CD14-positive monocyte (primary cell): Measurements from ENCODE around the gene IMPA2. TPM values are rescaled to one million over a fixed set of nuclear protein-coding genes. Genes with fewer than 3 reads are reported as not detected.

Experiments used
- DNase-seq, 3 donors: peaks; one replicate each; pipeline ENCODE4 v3.0.0-alpha.2; 2011 to 2022
- H2AFZ ChIP-seq: 2 replicates; pipeline ENCODE4 v1.6.0; 2012; ENCODE audit warnings: mild to moderate bottlenecking, low read depth, low read length, inconsistent platforms; ENCODE audit not compliant: insufficient read depth, poor library complexity, severe bottlenecking
- H3K27ac ChIP-seq, 2 donors: 1 replicate in 1 of 2; 2 replicates in 1 of 2; pipeline ENCODE4 v1.5.1; 2012 to 2013; ENCODE audit warnings: low read length in 2 of 2, control low read depth in 1 of 2, inconsistent platforms in 1 of 2, low read depth in 1 of 2, mild to moderate bottlenecking in 1 of 2
- H3K27me3 ChIP-seq, 2 donors: one replicate each; pipeline versions ENCODE4 v1.6.0 to v1.6.1; 2011 to 2013; ENCODE audit warnings: low read length in 2 of 2; ENCODE audit not compliant: control insufficient read depth in 2 of 2, insufficient read depth in 2 of 2
- H3K36me3 ChIP-seq, 2 donors: replicated peaks in 1 of 2; 1 replicate in 1 of 2; 2 replicates in 1 of 2; pipeline versions ENCODE4 v1.5.1 to v1.6.1; 2012 to 2013; ENCODE audit warnings: low read length in 2 of 2, control low read depth in 1 of 2, inconsistent platforms in 1 of 2, mild to moderate bottlenecking in 1 of 2; ENCODE audit not compliant: insufficient read depth in 2 of 2, control insufficient read depth in 1 of 2
- H3K4me1 ChIP-seq, 2 donors: 1 replicate in 1 of 2; 2 replicates in 1 of 2; pipeline versions ENCODE4 v1.5.1 to v1.6.1; 2012 to 2013; ENCODE audit warnings: low read length in 2 of 2, control low read depth in 1 of 2, inconsistent platforms in 1 of 2, mild to moderate bottlenecking in 1 of 2, moderate library complexity in 1 of 2; ENCODE audit not compliant: insufficient read depth in 2 of 2, control insufficient read depth in 1 of 2
- H3K4me2 ChIP-seq: replicated peaks from 2 replicates; pipeline ENCODE3; 2012; ENCODE audit warnings: low read length, moderate library complexity, mild to moderate bottlenecking; ENCODE audit not compliant: poor library complexity, severe bottlenecking; ENCODE audit errors: extremely low read depth
- H3K4me3 ChIP-seq, 3 experiments: fragments of 200-600 bp in 1 of 3; sonication (generic) in 1 of 3; replicated peaks in 1 of 3; 1 replicate in 2 of 3; 2 replicates in 1 of 3; pipeline ENCODE4 v1.5.1; 2011 to 2013; ENCODE audit warnings: low read length in 3 of 3, mild to moderate bottlenecking in 3 of 3, control low read depth in 2 of 3, low read depth in 2 of 3, inconsistent platforms in 1 of 3, moderate library complexity in 1 of 3
- H3K79me2 ChIP-seq: 2 replicates; pipeline ENCODE4 v1.6.0; 2012; ENCODE audit warnings: mild to moderate bottlenecking, control low read depth, inconsistent platforms, low read length, moderate library complexity; ENCODE audit not compliant: insufficient read depth
- H3K9ac ChIP-seq: 2 replicates; pipeline ENCODE4 v1.6.0; 2017; ENCODE audit warnings: low read length, mild to moderate bottlenecking; ENCODE audit not compliant: insufficient read depth, poor library complexity, severe bottlenecking
- H3K9me3 ChIP-seq, 2 donors: replicated peaks in 1 of 2; 1 replicate in 1 of 2; 2 replicates in 1 of 2; pipeline versions ENCODE4 v1.5.1 to v1.6.1; 2012 to 2013; ENCODE audit warnings: low read length in 2 of 2, control low read depth in 1 of 2; ENCODE audit not compliant: control insufficient read depth in 1 of 2, insufficient read depth in 1 of 2
- H4K20me1 ChIP-seq: 2 replicates; pipeline ENCODE4 v1.6.0; 2012; ENCODE audit warnings: mild to moderate bottlenecking, low read length, control low read depth, moderate library complexity; ENCODE audit not compliant: insufficient read depth
- H3K27ac Mint-ChIP-seq, 7 donors: one replicate each; pipeline ENCODE4 v1.8.0; 2020; ENCODE audit warnings: mild to moderate bottlenecking in 7 of 7, mixed read lengths in 7 of 7, moderate library complexity in 6 of 7, inconsistent platforms in 2 of 7
- H3K27me3 Mint-ChIP-seq, 3 donors: one replicate each; pipeline ENCODE4 v1.8.0; 2021 to 2022; ENCODE audit warnings: low read depth in 3 of 3, mild to moderate bottlenecking in 3 of 3, mixed read lengths in 3 of 3, moderate library complexity in 3 of 3, inconsistent platforms in 1 of 3
- H3K36me3 Mint-ChIP-seq, 2 donors: one replicate each; pipeline ENCODE4 v1.8.0; 2020; ENCODE audit warnings: mixed read lengths in 2 of 2, inconsistent platforms in 1 of 2, mild to moderate bottlenecking in 1 of 2
- H3K4me1 Mint-ChIP-seq: one replicate; pipeline ENCODE4 v1.8.0; 2020; ENCODE audit warnings: mild to moderate bottlenecking, mixed read lengths
- H3K4me3 Mint-ChIP-seq, 2 donors: one replicate each; pipeline ENCODE4 v1.8.0; 2020; ENCODE audit warnings: mild to moderate bottlenecking in 2 of 2, mixed read lengths in 2 of 2, moderate library complexity in 1 of 2
- H3K9me3 Mint-ChIP-seq, 7 donors: one replicate each; pipeline ENCODE4 v1.8.0; 2020 to 2022; ENCODE audit warnings: mixed read lengths in 7 of 7, mild to moderate bottlenecking in 6 of 7, moderate library complexity in 6 of 7, inconsistent platforms in 2 of 7
- CTCF ChIP-seq: fragments of 200-600 bp; IDR thresholded peaks from one replicate; pipeline ENCODE4 v1.8.0; 2022; ENCODE audit warnings: antibody characterized with exemption, mild to moderate bottlenecking
- WGBS: methylation state at CpG from one replicate; pipeline ENCODE4 v1.1.5; 2013; ENCODE audit warnings: missing lambda C conversion rate; ENCODE audit not compliant: insufficient coverage; 5-methylcytosine and 5-hydroxymethylcytosine counted together
- intact Hi-C, 2 donors: fragments of 100-400 bp; cut with micrococcal nuclease; formaldehyde crosslinking; loops; one replicate each; pipeline versions ENCODE4 v1.15.0 to v1.15.1; 2023
- polyA plus RNA-seq, 3 donors: library from polyadenylated mRNA; depleted of rRNA in 1 of 3; unstranded in 2 of 3; stranded (reverse) in 1 of 3; fragments of 300-500 nt in 2 of 3; fragments of >200 nt in 1 of 3; fragmentation: Illumina TruSeq in 2 of 3; gene quantifications; 1 replicate in 2 of 3; 2 replicates in 1 of 3; pipeline ENCODE4 v1.2.3, GENCODE V29; 2012 to 2021

IMPA2 gene
- polyA plus RNA-seq, 3 donors: 97.4 to 186 (median 145) TPM

GRCh38 chr18:12021077-12021476 is 39.8 kb downstream of the IMPA2 start:
- no peaks in the 10 kb centered on the region for H3K79me2 ChIP-seq
- Mint-ChIP-seq H3K27me3 (peaks cover 0 to 3% (median 0%) of the 10 kb centered on the region in 3 donors), H3K27ac (no peak overlapping the region), H3K4me3 (no peak overlapping the region), H3K9me3 (peaks cover 0 to 3% (median 0%) of the 10 kb centered on the region in 7 donors), H3K36me3 (peaks cover 70 to 91% of the 10 kb centered on the region in 2 donors), H3K4me1 (no peaks in the 10 kb centered on the region)
- H2AFZ ChIP-seq: no peak overlapping the region
- no peak overlapping the region for H3K4me2 ChIP-seq
- no peaks in the 10 kb centered on the region for H3K27me3 ChIP-seq
- H4K20me1 ChIP-seq: no peaks in the 10 kb centered on the region
- no peak for DNase-seq
- no peaks in the 10 kb centered on the region for H3K9me3 ChIP-seq
- TF ChIP-seq CTCF: no peak
- no CpG with 5 or more reads among the region's 2 CpGs for WGBS
- no peak overlapping the region for H3K4me3 ChIP-seq
- intact Hi-C loops: no loop called here
- no peaks in the 10 kb centered on the region for H3K4me1 ChIP-seq
- no peak overlapping the region for H3K9ac ChIP-seq
- peaks cover 73 to 83% of the 10 kb centered on the region in 2 donors for H3K36me3 ChIP-seq
- no peak overlapping the region for H3K27ac ChIP-seq

GRCh38 chr18:12021596-12021995 is 40.3 kb downstream of the IMPA2 start:
- Histone ChIP-seq H3K9me3 (no peaks in the 10 kb centered on the region), H3K79me2 (no peaks in the 10 kb centered on the region), H3K4me1 (no peaks in the 10 kb centered on the region), H3K27ac (no peak overlapping the region), H3K4me3 (no peak overlapping the region), H3K36me3 (peaks cover 69 to 83% of the 10 kb centered on the region in 2 donors), H3K4me2 (no peak overlapping the region), H3K27me3 (no peaks in the 10 kb centered on the region), H4K20me1 (no peaks in the 10 kb centered on the region), H3K9ac (no peak overlapping the region), H2AFZ (no peak overlapping the region)
- H3K4me3 Mint-ChIP-seq: no peak overlapping the region
- TF ChIP-seq CTCF: no peak
- 90% methylated on average over 3 of the region's 8 CpGs for WGBS
- H3K27me3 Mint-ChIP-seq: peaks cover 0 to 3% (median 0%) of the 10 kb centered on the region in 3 donors
- H3K9me3 Mint-ChIP-seq: peaks cover 0 to 3% (median 0%) of the 10 kb centered on the region in 7 donors
- no peak for DNase-seq
- H3K27ac Mint-ChIP-seq: no peak overlapping the region
- intact Hi-C loops: no loop called here
- H3K4me1 Mint-ChIP-seq: no peaks in the 10 kb centered on the region
- peaks cover 72 to 91% of the 10 kb centered on the region in 2 donors for H3K36me3 Mint-ChIP-seq
